RWPE1 (cell line): ENCODE measurements around the gene FIS1.
A peak's percentile ranks its signal among the peaks of the same experiment; 100 is the strongest.

ENCODE experiments used
- CTCF ChIA-PET: fragments of 350-600 bp; sonication (Branson Sonifier 250); formaldehyde crosslinking; extraction: SDS; loops from one replicate; lab custom pipeline; 2021; lab: Yijun Ruan, JAX
- POLR2A ChIA-PET: fragments of 400-600 bp; formaldehyde crosslinking; extraction: SDS; loops from one replicate; lab custom pipeline; 2020; ENCODE audit warnings: antibody characterized with exemption; ENCODE audit not compliant: low non-redundant PET; lab: Yijun Ruan, JAX
- DNase-seq: peaks from one replicate; pipeline ENCODE4 v3.0.0; 2012; ENCODE audit warnings: low spot score
- H3K27ac ChIP-seq: fragments of 450-650 bp; 2 replicates; pipeline ENCODE4 v1.5.1; 2017
- TF ChIP-seq, protein P1 (sequence below): fragments of 450-650 bp; conservative IDR thresholded peaks from 2 replicates; pipeline ENCODE4 v1.5.1; 2017; ENCODE audit warnings: low read depth, mild to moderate bottlenecking

Gene FIS1

DNA sequence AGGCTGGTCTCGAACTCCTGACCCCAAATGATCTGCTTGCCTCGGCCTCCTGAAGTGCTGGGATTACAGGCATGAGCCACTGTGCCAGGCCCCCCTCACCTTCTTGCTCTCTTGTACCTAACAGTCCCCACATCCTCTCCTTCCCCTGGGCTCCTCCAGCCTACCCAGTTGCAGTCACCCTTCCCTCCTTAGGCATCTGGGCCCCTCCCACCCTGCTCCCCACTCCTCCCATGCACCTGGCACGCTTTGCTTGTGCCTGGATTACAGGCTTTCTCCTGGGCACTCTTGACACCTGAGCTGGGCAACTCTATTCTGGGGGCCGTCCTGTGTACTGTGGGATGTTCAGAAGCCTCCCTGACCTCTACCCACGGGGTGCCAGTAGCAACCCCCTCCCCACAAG, 10.2 kb downstream of the FIS1 start:
- DNase-seq, result no peak
- TF ChIP-seq, protein P1, sequence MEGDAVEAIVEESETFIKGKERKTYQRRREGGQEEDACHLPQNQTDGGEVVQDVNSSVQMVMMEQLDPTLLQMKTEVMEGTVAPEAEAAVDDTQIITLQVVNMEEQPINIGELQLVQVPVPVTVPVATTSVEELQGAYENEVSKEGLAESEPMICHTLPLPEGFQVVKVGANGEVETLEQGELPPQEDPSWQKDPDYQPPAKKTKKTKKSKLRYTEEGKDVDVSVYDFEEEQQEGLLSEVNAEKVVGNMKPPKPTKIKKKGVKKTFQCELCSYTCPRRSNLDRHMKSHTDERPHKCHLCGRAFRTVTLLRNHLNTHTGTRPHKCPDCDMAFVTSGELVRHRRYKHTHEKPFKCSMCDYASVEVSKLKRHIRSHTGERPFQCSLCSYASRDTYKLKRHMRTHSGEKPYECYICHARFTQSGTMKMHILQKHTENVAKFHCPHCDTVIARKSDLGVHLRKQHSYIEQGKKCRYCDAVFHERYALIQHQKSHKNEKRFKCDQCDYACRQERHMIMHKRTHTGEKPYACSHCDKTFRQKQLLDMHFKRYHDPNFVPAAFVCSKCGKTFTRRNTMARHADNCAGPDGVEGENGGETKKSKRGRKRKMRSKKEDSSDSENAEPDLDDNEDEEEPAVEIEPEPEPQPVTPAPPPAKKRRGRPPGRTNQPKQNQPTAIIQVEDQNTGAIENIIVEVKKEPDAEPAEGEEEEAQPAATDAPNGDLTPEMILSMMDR, result no peak
- POLR2A ChIA-PET, result no interaction called here
- CTCF ChIA-PET, result interaction anchor here (2.5 kb wide), 1 partner anchor 10 kb away, joined by 12 read pairs; the partner anchor contains the start of gene FIS1
- peak overlapping the region; percentile 24; the same call in 1 of the 2 replicates for H3K27ac ChIP-seq

DNA sequence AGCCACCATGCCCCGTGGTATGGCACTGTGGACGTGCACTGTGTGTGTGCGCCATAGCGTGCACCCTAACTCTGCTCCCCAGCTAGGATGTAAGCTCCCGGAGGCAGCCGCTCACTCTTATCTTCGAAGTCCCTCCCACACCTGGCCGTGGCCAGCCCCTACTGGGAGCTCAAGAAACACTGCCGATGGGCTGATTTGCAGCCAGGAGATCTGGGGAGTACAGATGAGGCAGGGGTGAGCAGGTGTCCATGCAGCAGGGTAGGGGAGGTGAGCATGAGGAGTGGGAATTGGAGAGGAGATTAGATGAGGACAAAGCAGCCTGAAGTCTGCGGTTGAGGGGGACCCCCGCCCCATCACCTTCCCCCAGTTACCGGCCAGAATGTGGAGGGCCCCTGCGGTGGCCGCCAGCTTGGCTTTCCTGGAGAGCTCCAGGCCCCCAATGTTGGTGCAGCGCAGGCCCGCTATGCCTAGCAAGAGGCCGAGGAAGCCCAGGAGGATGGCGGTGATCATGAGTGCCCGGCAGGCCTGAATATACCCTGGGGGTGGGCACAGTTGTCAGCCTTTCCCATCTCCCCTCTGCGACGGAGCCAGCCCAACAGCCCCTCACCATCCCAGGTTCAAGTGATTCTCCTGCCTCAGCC, 10.9 kb downstream of the FIS1 start:
- TF ChIP-seq, protein P1, result no peak
- POLR2A ChIA-PET, result no interaction called here
- H3K27ac ChIP-seq, result peak overlapping the region; percentile 24; the same call in 1 of the 2 replicates
- DNase-seq, result no peak
- CTCF ChIA-PET, result interaction anchor here (2.5 kb wide), 1 partner anchor 10 kb away, joined by 12 read pairs; the partner anchor contains the start of gene FIS1

DNA sequence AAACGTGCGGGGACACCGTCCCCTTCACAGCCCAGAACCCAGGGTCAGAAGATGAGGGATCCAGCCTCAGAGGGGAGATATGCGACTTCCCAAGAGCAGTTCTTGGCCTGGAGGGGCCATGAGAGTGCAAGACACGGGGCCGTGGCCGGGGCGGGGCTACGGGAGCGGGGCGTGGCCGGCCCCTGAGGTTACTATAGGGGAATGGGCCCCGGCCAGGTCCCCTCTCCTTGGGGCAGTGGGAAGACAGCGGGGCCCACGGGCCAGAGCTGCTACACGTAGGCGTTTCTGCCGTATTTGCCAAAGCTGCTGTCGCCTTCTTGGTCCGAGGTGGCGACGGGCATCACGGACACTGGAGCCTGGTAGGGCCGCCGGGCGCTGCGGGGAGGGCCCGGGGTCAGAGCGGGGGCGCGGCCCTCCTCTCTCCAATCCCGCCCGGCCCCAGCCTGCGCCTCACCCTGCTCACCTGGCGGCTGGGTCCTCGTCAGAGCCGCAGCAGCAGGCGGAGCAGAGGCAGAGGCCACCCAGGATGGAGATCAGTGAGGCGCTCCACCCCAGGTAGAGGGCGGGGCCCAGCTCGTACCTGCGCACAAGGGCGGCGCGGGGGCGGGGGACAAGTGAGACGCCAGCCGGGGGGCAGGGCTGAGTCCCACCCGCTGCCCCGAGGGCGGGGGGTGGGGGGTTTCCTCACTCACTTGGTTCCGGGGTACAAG, 12.6 kb downstream of the FIS1 start:
- TF ChIP-seq, protein P1, result no peak
- POLR2A ChIA-PET, result interaction anchor here (0.5 to 1.0 kb wide), 4 partner anchors 14 to 593 kb away, joined by 3 read pairs; partner anchors contain the start of genes UFSP1 and ZNHIT1
- DNase-seq, result peak; percentile 69
- H3K27ac ChIP-seq, result peak overlapping the region; percentile 52
- CTCF ChIA-PET, result interaction anchor here (1.7 kb wide), 1 partner anchor 11 kb away, joined by 5 read pairs; no protein-coding TSS in a partner anchor

DNA sequence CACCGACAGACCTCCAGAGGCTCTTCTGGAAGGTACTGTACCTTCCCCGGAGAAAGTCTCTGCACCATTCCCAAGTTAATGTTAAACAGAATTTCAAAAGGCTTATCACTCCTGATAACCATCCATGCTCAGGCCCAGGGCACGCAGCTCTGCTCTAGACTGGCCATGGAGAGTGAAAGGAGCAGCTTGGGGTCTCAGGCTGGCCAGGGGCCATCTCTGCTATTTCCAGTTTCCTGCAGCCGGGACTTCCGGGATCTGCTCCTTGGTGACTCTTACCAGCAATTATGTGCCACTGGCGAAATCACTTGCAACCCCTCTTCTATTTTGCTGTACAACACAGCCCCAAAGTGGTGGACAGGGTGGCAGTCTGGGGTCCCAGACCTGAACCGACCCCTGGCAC, 13.2 kb downstream of the FIS1 start:
- ChIA-PET POLR2A (no interaction called here), CTCF (interaction anchor here (1.7 kb wide), 1 partner anchor 12 kb away, joined by 5 read pairs; no protein-coding TSS in a partner anchor)
- H3K27ac ChIP-seq, result peak overlapping the region; percentile 52
- TF ChIP-seq, protein P1, result no peak
- DNase-seq, result no peak

DNA sequence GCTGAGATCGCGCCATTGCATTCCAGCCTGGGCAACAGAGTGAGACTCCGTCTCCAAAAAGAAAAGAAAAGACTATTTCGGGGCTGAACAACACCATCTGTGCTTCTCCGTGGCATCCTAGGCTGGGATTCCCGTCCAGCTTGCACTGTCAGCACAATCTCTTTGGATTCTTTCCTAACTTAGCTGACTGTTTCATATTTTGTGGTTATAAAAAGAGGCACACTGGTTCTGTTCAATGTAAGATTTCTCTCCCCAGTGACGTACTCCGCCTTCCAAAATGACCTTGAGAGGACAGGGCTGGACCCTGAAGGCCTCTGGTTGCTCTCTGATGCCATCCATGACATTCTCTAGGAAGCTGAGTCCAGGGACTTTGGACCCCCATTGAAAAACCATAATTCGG, 18.2 kb downstream of the FIS1 start:
- no peak overlapping the region for H3K27ac ChIP-seq
- no peak for DNase-seq
- CTCF ChIA-PET, result interaction anchor here (0.6 kb wide), 2 partner anchors 551 to 762 kb away, joined by 3 to 6 read pairs; no protein-coding TSS in a partner anchor
- TF ChIP-seq, protein P1, result no peak
- POLR2A ChIA-PET, result no interaction called here

DNA sequence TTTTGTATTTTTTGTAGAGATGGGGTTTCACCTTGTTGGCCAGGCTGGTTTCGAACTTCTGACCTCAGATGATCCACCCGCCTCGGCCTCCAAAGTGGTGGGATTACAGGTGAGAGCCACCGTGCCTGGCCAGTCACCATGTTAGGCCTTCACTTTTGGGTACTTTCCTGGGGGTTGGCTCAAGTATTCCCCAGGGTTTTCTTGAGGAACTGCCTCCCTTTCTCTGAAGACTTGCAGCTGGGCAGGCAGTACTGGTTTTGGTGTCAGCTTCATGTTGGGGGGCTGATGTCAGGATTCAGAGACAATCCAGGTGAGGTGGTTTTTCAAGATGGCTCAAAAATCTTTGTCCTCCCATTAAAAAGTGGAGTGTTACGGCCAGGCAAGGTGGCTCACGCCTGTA, 19.2 kb downstream of the FIS1 start:
- no peak for DNase-seq
- ChIA-PET POLR2A (interaction anchor here (0.6 kb wide), 1 partner anchor 76 kb away, joined by 6 read pairs; no protein-coding TSS in a partner anchor), CTCF (interaction anchor here (0.6 to 0.7 kb wide), 2 partner anchors 57 to 69 kb away, joined by 3 to 5 read pairs; no protein-coding TSS in a partner anchor)
- H3K27ac ChIP-seq, result no peak overlapping the region
- TF ChIP-seq, protein P1, result no peak
